ENCODE data around the gene LRRFIP1.
A peak's percentile ranks its signal among the peaks of the same experiment; 100 is the strongest.

LRRFIP1 gene

DNA sequence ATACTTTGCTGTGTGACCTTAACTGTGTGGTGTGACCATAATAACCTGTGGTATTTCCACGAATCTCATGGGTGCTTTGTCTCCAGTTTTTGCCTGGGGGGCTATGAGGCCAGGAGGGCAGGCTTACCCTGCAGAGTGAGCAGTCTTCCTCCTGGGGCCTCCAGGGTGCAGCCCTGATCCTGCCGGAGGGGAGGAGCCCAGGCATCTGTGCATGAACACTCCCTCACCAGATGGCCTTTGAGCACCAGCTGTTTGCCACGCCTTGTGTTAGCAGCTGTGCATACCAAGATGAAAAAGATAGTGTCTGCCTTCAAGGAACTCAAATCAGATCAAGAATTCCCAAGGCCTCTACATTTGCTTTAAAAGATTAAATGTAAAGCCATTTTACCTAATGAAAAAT lies 96.2 kb downstream of the LRRFIP1 start:
- DNase-seq (ENCODE audit: low read depth): no peak

- DNase-seq (ENCODE audit: low read depth): no peak
Measured at GRCh38 chr2:237724811-237725478, 97.6 kb downstream of the LRRFIP1 start.

DNA sequence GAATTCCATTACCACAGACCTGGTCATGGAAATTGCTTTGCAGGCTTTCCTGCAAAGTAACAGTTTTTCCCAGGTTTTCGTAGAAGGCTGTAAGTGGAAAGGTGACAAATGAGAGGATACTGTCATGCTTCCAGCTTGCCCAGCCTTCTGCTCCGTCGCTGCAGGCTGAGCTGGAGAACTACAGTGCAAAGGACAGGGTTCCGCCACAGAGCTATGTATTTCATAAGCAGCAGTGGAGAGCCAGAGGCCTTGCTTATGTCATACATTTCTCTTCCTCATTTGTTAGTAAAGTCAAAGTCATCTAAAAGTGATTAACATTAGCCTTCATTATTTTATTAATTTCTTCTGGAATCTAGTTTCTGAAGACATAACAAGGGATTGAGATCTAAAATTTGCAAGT lies 98.3 kb downstream of the LRRFIP1 start:
- DNase-seq (ENCODE audit: low read depth): no peak

DNA sequence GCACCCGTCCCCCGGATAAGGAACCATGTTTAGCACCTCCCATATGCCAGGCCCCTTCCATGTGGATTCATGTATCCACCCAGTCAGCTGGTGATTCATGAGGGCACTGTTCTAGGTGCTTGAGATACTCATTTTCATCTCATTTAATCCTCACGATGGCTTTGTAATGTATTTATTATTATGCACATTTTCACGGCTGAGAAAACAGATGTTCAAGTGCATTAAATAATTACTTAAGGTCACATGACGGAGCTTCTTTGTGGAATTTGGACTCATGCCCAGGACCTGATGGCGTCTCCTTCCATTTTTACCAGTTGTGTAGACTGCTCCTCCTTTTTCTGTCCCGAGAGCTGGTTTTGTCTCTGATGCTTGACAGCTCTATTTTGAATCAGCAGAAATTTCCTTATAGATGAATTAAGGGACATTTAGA lies 99.0 kb downstream of the LRRFIP1 start:
- no peak for DNase-seq (ENCODE audit: low read depth)

- DNase-seq (ENCODE audit: low read depth): no peak
Measured at GRCh38 chr2:237727363-237727762, 100.0 kb downstream of the LRRFIP1 start.

DNA sequence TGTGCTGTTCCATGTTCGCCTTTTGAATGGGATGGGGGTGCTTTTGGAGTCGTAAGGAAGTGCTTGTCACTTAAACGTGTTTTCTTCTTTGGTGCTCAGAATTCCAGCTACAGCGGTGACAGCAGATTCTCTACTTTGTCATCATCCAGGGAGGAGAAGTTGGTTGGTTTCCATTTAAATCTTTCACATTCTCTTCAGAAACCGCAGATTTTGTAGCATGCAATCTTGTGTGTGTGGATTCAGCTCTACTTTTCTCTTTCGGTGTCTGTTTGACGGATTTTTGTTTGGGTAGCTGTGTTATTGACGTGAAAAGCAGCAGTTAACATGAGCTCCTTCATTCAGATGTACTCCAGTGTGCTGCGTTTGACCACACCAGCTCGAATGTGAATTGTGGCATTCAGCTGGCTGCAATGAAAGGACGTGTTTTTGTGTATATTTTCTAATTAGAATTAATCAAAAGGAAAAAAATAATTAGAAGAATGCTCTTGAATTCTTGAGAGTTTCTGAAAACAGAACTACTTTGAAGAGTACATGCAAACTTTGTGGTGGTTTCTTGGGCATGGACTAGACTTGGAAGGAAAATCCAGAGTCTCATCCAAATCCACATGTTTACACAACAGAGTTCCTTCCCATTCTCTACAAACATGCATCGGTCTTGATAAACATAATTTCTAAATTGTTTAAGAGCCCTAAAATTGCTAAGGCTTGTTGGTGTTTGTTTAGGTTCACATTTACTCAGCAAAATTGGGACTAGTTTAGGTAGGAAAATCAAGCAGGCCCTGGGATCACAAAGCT lies 102.5 kb downstream of the LRRFIP1 start:
- no peak for DNase-seq (ENCODE audit: low read depth)

- DNase-seq (ENCODE audit: low read depth): peak; percentile 31
Measured at GRCh38 chr2:237731663-237732062, 104.3 kb downstream of the LRRFIP1 start.

GRCh38 chr2:237732070-237732469 lies 104.7 kb downstream of the LRRFIP1 start:
- no peak for DNase-seq (ENCODE audit: low read depth)

DNA sequence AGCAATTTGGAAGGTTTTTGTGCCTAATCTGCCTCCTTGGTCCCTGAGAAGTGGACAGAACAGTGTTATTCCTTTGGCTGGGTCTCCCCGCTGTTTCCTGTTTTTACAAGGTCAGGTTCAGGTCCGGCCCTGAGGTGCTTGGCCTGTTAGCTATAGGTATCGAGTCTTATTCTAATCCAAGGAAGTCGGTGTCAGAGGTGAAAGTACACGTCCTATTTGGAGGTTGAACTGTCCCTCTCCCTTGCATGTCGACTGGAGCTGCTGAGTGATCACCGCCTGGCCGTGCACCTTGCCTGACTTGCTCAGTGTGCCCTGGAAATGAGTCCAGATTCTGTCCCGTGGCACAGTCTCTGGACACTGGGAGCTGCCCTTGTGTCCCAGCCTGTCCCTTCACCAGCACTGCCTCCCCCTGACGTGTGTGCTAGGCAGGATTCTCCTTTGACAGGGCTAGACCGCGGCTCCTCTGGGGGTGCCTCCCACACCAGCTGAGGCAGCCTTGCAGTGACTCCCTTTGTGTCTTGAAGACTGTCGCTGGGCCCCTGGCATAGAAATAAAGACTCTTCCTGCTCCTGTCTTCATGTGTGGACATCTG lies 105.5 kb downstream of the LRRFIP1 start:
- no peak for DNase-seq (ENCODE audit: low read depth)

GRCh38 chr2:237733677-237734300 lies 106.4 kb downstream of the LRRFIP1 start:
- DNase-seq (ENCODE audit: low read depth): no peak

DNA sequence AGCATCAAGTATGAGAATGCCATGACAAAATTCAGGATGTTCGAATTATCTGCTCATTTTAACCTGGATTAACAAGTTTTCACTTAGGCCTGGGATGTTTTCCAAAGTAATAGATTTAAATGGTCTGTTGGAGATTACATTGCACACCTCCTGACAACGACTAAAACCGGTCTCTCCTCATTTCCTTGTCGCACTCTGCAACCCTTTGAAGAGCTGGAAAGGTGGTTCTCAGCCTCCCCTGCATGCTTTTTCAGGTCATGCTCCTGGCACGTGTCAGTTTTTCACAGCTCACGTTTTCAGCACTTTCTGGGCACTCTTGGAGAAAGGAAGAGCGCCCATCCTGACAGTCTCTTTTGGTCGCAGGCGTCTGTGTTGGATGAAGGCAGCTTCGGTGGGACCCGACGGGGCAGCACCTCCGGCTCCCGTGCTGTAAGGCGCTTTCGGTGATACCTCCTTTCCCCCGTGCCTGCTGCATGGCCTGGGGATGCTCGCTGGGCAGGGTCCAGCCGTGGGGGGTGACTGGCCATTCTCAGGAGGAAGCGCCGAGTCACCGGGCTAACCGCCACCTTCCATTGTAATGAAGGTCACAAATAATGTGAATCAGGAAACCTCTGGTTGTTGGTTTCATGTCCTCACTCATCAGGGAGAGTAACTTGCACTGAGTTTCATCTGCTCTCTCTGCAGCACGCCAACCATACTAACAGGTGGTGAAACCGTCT lies 107.7 kb downstream of the LRRFIP1 start:
- no peak for DNase-seq (ENCODE audit: low read depth)

GRCh38 chr2:237735798-237736197 lies 108.4 kb downstream of the LRRFIP1 start:
- DNase-seq (ENCODE audit: low read depth): no peak

DNA sequence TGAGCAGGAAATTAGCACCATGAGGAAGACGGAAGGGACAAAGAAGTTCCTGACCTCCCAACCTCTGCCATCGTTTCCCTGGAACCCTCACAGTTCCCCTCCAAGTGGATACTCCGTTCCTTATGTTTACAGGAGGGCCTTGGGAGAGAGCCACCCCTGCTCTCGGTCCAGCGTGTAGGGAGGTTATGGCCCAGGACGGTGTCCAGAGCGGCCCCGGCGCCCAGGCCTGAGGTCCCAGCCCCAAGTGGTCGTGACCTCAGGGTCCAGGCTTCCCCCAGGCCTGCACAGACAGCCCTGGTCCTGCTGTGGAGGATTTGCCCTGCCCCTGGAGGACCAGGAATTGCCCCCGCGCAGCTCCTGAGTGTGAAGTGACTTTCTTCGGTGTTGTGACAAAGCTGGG lies 109.4 kb downstream of the LRRFIP1 start:
- DNase-seq (ENCODE audit: low read depth): no peak

DNA sequence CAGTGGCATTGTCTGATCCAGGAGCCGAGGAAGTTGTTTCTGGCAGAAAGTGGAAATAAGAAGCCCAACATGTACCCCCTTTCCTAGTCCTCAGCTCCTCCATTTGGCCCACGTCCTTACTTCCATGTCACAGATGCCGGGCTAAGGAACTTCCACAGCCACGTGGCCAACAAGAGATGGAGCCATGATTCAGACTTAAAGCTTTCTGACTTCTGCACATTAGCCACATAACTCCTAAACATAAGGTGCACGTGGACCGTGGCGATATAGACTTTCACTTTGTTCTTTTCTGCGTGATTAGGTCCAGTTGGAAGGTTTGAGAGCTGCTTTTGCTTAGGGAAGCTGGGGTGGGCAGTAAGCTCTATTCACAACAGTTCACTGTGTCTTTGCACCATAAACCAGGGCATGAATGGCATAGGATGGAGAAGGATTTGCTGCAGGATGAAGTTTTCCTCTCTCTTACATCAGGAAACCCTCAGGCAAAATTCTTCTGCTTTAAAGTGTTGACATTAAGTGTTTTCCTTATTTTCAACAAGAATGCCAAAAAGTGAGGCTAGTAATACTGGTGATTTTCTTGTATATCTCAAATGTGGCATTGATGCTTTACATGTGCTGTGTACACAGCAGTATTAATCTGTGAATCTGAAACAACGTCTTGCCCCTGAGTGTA lies 109.9 kb downstream of the LRRFIP1 start:
- DNase-seq (ENCODE audit: low read depth): no peak

DNA sequence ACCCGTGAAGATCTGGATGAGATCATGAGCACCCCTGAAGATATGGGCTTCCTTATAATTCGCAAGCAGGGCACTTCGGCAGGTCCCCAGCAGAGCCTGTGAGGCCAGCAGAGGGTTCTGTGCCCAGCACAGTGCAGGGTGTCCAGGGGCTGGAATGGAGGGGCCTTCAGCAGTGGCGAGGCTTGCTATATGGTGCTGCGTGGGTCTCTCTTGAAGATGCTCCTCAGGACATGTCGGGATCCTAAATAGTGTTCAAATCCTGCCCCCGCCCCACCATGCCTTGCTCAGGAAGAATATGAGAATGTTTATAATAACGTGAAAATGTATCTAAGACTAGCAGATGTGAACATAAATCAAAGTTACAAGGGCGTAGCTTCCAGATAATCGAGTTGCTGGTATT lies 110.9 kb downstream of the LRRFIP1 start:
- DNase-seq (ENCODE audit: low read depth): no peak

DNA sequence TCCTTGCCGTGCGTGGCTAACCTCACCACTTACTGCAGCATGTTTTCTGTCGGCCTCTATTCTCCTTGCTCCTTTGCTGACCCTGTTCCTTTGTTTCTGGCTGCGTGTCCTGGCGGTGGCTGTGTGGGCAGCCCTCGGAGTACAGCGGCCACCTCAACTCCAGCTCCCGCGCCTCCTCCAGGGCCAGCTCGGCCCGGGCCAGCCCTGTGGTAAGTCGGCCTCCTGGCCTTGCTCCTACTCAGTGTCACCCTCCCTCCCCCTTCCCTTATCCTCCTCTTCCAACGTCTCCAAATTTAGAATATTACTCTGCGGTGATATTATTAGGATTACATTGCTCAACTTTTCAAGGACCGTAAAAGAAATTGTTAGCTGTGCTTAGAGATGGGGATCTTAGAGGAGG lies 111.7 kb downstream of the LRRFIP1 start:
- DNase-seq (ENCODE audit: low read depth): no peak

DNA sequence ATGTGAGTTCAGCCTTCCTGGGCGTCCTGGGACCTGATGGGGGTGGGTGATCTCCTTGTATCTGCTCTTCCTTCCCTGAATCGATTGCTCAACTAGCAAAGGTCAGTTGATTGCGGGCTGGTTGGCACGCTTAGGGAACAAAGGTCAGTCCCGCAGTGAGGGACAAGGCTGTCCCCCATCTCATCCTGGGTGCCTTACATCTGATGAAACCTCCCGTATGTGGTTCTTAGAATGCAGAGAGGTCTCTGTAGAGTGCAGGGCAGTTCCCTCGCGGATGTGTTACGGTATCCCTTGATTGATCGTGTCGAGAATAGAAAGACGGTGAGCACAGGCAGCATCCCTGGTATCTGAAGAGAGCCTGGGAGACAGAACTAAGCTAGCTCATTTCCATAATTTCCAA lies 114.8 kb downstream of the LRRFIP1 start:
- no peak for DNase-seq (ENCODE audit: low read depth)

- no peak for DNase-seq (ENCODE audit: low read depth)
Measured at GRCh38 chr2:237742614-237743013, 115.2 kb downstream of the LRRFIP1 start.

DNA sequence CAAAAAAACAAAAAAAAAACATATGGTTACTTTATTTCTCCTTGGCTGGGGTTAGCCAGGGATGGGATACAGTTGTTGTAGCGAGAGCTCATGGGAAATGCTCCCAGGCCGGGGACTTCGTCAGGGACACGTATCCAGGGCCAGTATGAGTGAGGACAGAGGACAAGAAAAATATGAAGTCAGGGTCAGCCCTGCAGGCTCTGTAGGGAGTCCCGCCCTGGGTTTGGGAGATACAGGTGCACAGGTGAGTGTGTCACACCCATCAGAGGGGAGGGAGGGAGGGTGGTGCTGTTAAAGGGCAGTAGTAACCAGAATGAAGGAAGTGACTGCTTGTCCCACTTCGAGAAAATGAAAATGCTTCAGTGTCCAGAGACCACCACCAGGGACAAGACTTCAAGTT lies 115.6 kb downstream of the LRRFIP1 start:
- no peak for DNase-seq (ENCODE audit: low read depth)

DNA sequence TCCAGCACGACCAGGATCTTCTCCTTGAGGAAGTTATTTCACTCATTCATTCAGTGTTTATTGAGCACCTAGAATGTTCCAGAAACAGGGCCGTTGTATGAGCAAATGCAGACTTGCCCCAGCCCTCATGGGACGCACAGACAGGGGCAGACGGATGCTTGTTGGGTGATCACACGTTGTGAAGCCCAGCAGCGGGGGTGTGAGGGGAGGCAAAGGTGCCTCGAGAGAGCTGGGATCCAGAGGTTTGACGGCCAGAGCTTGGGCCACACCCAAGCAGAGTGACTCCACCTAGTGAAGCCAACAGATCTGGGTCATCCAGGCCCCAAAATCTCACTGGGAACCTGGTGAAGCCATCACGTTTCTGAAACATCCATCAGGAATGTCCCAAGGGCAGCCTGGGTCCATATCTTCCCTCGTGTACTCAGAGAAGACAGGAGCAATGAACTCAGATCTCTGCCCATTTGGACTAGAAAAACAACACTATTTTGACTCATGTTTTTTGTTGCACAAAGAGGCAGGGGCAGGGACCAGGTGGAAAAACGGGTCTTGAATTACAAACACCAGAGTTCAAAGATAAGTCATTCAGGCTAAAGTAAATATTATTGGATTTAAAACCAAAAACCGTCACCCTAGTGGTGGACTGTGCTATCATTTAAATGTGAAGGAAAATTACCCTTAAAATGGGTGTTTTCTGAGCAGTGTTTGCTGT lies 116.3 kb downstream of the LRRFIP1 start:
- no peak for DNase-seq (ENCODE audit: low read depth)

DNA sequence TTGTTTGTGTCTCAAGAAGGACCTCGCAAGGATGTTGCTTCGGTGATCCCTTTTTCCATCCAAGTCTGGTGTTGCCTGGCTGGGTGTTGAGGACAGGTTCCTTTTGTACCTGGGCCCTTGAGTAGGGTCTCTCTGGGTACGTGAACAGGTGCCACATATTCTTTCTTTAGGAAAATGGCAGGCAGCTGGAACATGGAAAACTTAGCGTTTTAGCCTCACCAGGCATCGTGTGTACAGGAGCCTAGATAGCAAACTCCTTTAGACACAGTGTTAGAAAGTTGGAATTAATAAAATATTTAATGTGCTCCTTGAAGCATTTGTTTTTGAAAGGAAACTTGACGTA lies 116.9 kb downstream of the LRRFIP1 start:
- no peak for DNase-seq (ENCODE audit: low read depth)
